ENCODE measurements around the gene DIS3L2. TPM values are rescaled to one million over a fixed set of nuclear protein-coding genes. Genes with fewer than 3 reads are reported as not detected.

The DIS3L2 gene
- total RNA-seq, 1 experiment from 2014 or later: 28.5 TPM

- no peak for TF ChIP-seq AR (CRISPR knock-in tag; IDR thresholded peaks at IDR 0.05)
- peak; percentile 69; the same call in 1 of the 2 replicates for TF ChIP-seq E2F5 (CRISPR knock-in tag; IDR thresholded peaks at IDR 0.05)
- 0 out of 2 replicates have a peak, but pooled peaks have one; percentile 36 for TF ChIP-seq AFF4 (CRISPR knock-in tag; IDR thresholded peaks at IDR 0.05; ENCODE audit: borderline replicate concordance)
- TF ChIP-seq FOXK1 (CRISPR knock-in tag; IDR thresholded peaks at IDR 0.05): 0 out of 2 replicates have a peak, but pooled peaks have one; percentile 15
- no peak for TF ChIP-seq ATF3 (CRISPR knock-in tag; conservative IDR thresholded peaks at IDR 0.05)
- no peak; the same call in 1 of the 2 replicates for TF ChIP-seq ARID4B (CRISPR knock-in tag; IDR thresholded peaks at IDR 0.05; ENCODE audit: borderline replicate concordance)
- no peak for TF ChIP-seq ZBTB43 (CRISPR knock-in tag; IDR thresholded peaks at IDR 0.05)
- no peak for TF ChIP-seq GTF2I (CRISPR knock-in tag; conservative IDR thresholded peaks at IDR 0.05)
- 0 out of 2 replicates have a peak, but pooled peaks have one; percentile 24 for TF ChIP-seq USF1 (CRISPR knock-in tag; IDR thresholded peaks at IDR 0.05)
- TF ChIP-seq PRDM15 (CRISPR knock-in tag; IDR thresholded peaks at IDR 0.05): 0 out of 2 replicates have a peak, but pooled peaks have one; percentile 17
- TF ChIP-seq SP1 (CRISPR knock-in tag; conservative IDR thresholded peaks at IDR 0.05): peak; percentile 66; the same call in 1 of the 2 replicates
- no peak for TF ChIP-seq ZBTB21 (CRISPR knock-in tag; IDR thresholded peaks at IDR 0.05; ENCODE audit: borderline replicate concordance)
- peak; percentile 95 for TF ChIP-seq CTCF (IDR thresholded peaks at IDR 0.05)
- TF ChIP-seq NR2C2 (CRISPR knock-in tag; IDR thresholded peaks at IDR 0.05): 0 out of 2 replicates have a peak, but pooled peaks have one; percentile 50
- TF ChIP-seq TEAD1 (CRISPR knock-in tag; IDR thresholded peaks at IDR 0.05): peak; percentile 37; the same call in 1 of the 2 replicates
Observed at GRCh38 chr2:231925303-231926179, 36.0 kb upstream of the DIS3L2 start (continued).

Measured in WTC11 (cell line).